RWPE1 (cell line): Measurements from ENCODE around the gene AHSA1.

Experiments
- CTCF ChIA-PET: fragments of 350-600 bp; sonication (Branson Sonifier 250); formaldehyde crosslinking; extraction: SDS; loops from one replicate; lab custom pipeline; 2021; lab: Yijun Ruan, JAX
- POLR2A ChIA-PET: fragments of 400-600 bp; formaldehyde crosslinking; extraction: SDS; loops from one replicate; lab custom pipeline; 2020; ENCODE audit warnings: antibody characterized with exemption; ENCODE audit not compliant: low non-redundant PET; lab: Yijun Ruan, JAX
- DNase-seq: peaks from one replicate; pipeline ENCODE4 v3.0.0; 2012; ENCODE audit warnings: low spot score
- H3K27ac ChIP-seq: fragments of 450-650 bp; 2 replicates; pipeline ENCODE4 v1.5.1; 2017
- CTCF ChIP-seq: fragments of 450-650 bp; conservative IDR thresholded peaks from 2 replicates; pipeline ENCODE4 v1.5.1; 2017; ENCODE audit warnings: low read depth, mild to moderate bottlenecking

Gene AHSA1

GRCh38 chr14:77478796-77479195 lies 20.9 kb downstream of the AHSA1 start:
- ChIA-PET POLR2A (no interaction called here), CTCF (no interaction called here)
- no peak for TF ChIP-seq CTCF
- no peak for DNase-seq
- no peak overlapping the region for H3K27ac ChIP-seq

DNA sequence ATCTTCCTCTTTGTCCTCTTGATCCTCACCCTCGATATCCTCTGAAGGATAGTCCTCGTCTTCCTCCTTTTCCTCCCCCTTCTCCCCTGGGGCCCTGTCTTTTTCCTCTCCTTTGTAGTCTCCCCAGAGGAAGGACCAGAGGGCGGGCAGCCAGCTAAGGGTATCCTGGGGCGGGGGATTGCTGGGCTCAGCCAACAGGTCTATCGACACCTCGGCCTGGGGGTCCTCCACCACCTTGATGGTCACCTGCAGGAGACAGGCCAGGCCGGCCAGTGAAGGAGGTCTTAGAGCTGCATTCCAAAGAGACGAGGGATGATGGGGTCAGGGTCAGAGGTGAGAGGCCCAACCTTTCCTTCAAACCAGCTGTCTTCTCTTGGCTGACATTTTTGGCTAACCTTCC lies 24.5 kb downstream of the AHSA1 start:
- H3K27ac ChIP-seq = no peak overlapping the region
- ChIA-PET POLR2A (no interaction called here), CTCF (no interaction called here)
- no peak for DNase-seq
- TF ChIP-seq CTCF = no peak

GRCh38 chr14:77485256-77485655 lies 27.4 kb downstream of the AHSA1 start:
- CTCF ChIA-PET = no interaction called here
- no peak overlapping the region for H3K27ac ChIP-seq
- no peak for DNase-seq
- TF ChIP-seq CTCF = no peak
- POLR2A ChIA-PET = no interaction called here

GRCh38 chr14:77485901-77486678 lies 28.2 kb downstream of the AHSA1 start:
- H3K27ac ChIP-seq = no peak overlapping the region
- CTCF ChIA-PET = no interaction called here
- POLR2A ChIA-PET = no interaction called here
- no peak for TF ChIP-seq CTCF
- peak; percentile 55 for DNase-seq

DNA sequence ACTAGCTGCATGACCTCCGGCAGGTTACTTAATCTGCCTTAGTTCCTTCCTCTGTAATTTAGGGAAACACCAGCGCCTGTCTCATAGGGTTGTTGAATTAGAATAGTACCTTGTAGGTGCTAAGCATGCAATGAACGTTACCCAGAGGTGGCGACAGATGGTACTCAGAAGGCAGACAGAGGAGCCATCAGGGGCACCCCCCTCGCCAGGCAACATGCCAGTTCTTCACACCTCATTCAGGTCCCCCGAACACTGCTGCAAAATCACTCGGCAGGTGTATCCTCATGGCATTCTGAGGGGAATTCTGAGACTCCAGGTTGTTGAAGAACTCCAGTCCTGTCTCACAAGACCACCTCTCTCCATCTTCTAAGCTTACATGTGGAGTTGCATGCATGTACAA lies 30.7 kb downstream of the AHSA1 start:
- no peak for DNase-seq
- no peak overlapping the region for H3K27ac ChIP-seq
- TF ChIP-seq CTCF = no peak
- ChIA-PET CTCF (no interaction called here), POLR2A (no interaction called here)

- CTCF ChIA-PET = no interaction called here
- no peak for DNase-seq
Observed at GRCh38 chr14:77489041-77489440, 31.1 kb downstream of the AHSA1 start.

More at GRCh38 chr14:77489041-77489440, 31.1 kb downstream of the AHSA1 start:
- POLR2A ChIA-PET = no interaction called here
- no peak for TF ChIP-seq CTCF
- no peak overlapping the region for H3K27ac ChIP-seq
